ENCODE measurements around the gene SYNGAP1.

SYNGAP1 gene

GRCh38 chr6:33456156-33456555 is 36.3 kb downstream of the SYNGAP1 start:
- in situ Hi-C loops (cut with HindIII; ENCODE audit: low pct_ligation_motif_present, low sequenced_read_pairs): no loop called here
- no peak for DNase-seq
- Histone ChIP-seq H3K27ac (no peak overlapping the region), H3K4me3 (ENCODE audit: low read depth, low read length) (no peak overlapping the region), H3K27me3 (replicated peaks) (no peaks in the 10 kb centered on the region), H3K36me3 (replicated peaks) (peaks cover 6% of the 10 kb centered on the region)
- no peak for TF ChIP-seq CTCF (IDR thresholded peaks at IDR 0.05; ENCODE audit: low read depth, low read length, missing control alignments)

GRCh38 chr6:33458676-33459075 is 38.8 kb downstream of the SYNGAP1 start:
- in situ Hi-C loops (cut with HindIII; ENCODE audit: low pct_ligation_motif_present, low sequenced_read_pairs): no loop called here
- no peak overlapping the region for H3K4me3 ChIP-seq (ENCODE audit: low read depth, low read length)
- TF ChIP-seq CTCF (IDR thresholded peaks at IDR 0.05; ENCODE audit: low read depth, low read length, missing control alignments): no peak
- DNase-seq: no peak
- H3K27me3 ChIP-seq (replicated peaks): no peaks in the 10 kb centered on the region
- H3K27ac ChIP-seq: no peak overlapping the region
- H3K36me3 ChIP-seq (replicated peaks): peaks cover 6% of the 10 kb centered on the region

GRCh38 chr6:33459226-33459625 is 39.4 kb downstream of the SYNGAP1 start:
- Histone ChIP-seq H3K36me3 (replicated peaks) (peaks cover 6% of the 10 kb centered on the region), H3K27me3 (replicated peaks) (no peaks in the 10 kb centered on the region), H3K4me3 (ENCODE audit: low read depth, low read length) (no peak overlapping the region), H3K27ac (no peak overlapping the region)
- no peak for DNase-seq
- TF ChIP-seq CTCF (IDR thresholded peaks at IDR 0.05; ENCODE audit: low read depth, low read length, missing control alignments): no peak
- in situ Hi-C loops (cut with HindIII; ENCODE audit: low pct_ligation_motif_present, low sequenced_read_pairs): no loop called here

- in situ Hi-C loops (cut with HindIII; ENCODE audit: low pct_ligation_motif_present, low sequenced_read_pairs): no loop called here
- no peak for DNase-seq
These were observed 46.3 kb downstream of the SYNGAP1 start for GRCh38 chr6:33466075-33466735.

GRCh38 chr6:33467091-33467490 is 47.2 kb downstream of the SYNGAP1 start:
- no peak for TF ChIP-seq CTCF (IDR thresholded peaks at IDR 0.05; ENCODE audit: low read depth, low read length, missing control alignments)
- H3K27ac ChIP-seq: no peak overlapping the region
- H3K4me3 ChIP-seq (ENCODE audit: low read depth, low read length): no peak overlapping the region
- H3K27me3 ChIP-seq (replicated peaks): no peaks in the 10 kb centered on the region
- H3K36me3 ChIP-seq (replicated peaks): no peaks in the 10 kb centered on the region
- DNase-seq: no peak
- in situ Hi-C loops (cut with HindIII; ENCODE audit: low pct_ligation_motif_present, low sequenced_read_pairs): no loop called here

More at GRCh38 chr6:33466075-33466735, 46.3 kb downstream of the SYNGAP1 start:
- H3K4me3 ChIP-seq (ENCODE audit: low read depth, low read length): no peak overlapping the region
- H3K27me3 ChIP-seq (replicated peaks): no peaks in the 10 kb centered on the region
- TF ChIP-seq CTCF (IDR thresholded peaks at IDR 0.05; ENCODE audit: low read depth, low read length, missing control alignments): no peak
- no peaks in the 10 kb centered on the region for H3K36me3 ChIP-seq (replicated peaks)
- H3K27ac ChIP-seq: no peak overlapping the region

- in situ Hi-C loops (cut with HindIII; ENCODE audit: low pct_ligation_motif_present, low sequenced_read_pairs): no loop called here
- Histone ChIP-seq H3K4me3 (ENCODE audit: low read depth, low read length) (no peak overlapping the region), H3K27ac (no peak overlapping the region), H3K27me3 (replicated peaks) (no peaks in the 10 kb centered on the region), H3K36me3 (replicated peaks) (no peaks in the 10 kb centered on the region)
- no peak for DNase-seq
- TF ChIP-seq CTCF (IDR thresholded peaks at IDR 0.05; ENCODE audit: low read depth, low read length, missing control alignments): no peak
These were observed 49.8 kb downstream of the SYNGAP1 start for GRCh38 chr6:33469661-33470060.

Measured in brain microvascular endothelial cell (primary cell).